HG02970 (cell line): ENCODE measurements around the gene URB2.
"Not testable (repeated sequence)": the region's sequence is repeated elsewhere in the genome, so short reads cannot be mapped to it uniquely, and the experiment has no call there.

Experiments
- ATAC-seq: cut with Tn5 transposase; IDR thresholded peaks from one replicate; pipeline ENCODE4 v1.9.1; 2021; ENCODE audit warnings: mild to moderate bottlenecking, moderate library complexity, moderate number of reproducible peaks; ENCODE audit not compliant: unreplicated experiment, low FRiP score

Gene URB2

DNA sequence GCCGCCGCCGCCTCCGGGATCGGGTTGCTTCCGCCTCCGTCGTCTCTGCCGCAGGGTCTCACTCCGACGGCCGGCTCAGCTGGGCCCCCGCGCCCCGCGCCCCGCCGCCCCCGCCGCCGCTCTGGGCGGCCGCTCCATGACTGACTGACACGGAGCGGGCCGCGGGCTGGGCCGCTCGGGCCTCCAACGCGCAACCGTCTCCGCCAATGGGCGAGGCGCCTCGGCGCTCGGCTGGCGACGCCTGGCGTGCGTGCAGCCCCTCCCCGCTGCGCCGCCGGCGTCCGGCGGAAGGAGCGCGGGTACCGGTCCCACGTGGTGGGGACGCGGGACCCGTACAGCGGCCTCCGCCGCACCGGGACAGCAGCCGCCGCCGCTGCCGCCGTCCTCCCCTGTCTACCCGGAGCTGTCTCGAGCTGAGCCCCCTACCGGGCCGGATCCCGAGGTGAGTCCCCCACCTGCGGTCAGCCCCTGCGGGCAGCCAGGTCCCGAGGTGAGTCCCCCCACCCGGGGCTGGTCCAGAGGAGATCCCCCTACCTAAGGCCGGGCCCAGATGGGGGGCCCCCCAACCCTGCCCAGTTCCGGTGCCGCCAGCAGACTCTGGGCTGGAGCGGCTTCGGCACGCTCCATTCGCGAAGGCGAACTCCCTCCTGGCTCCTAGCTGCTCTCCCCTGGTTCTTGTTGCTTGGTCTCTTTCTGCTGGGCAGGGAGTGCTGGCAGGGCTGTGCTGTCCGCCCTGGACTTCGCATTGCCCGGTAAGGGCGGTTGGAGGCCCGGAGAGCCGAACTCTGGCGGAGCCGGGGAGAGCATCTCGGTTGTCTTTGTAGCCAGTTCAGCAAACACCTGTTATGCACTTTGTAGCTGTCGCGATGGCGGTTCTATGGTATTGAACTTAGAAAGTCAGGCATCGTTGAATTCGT, at the start of gene URB2, which contains the start of gene TAF5L:
TSS of gene URB2 (plus strand) at position 333 of the 917 bp plus-strand sequence. CDS start 1,387 bp downstream, outside the sequence.
TSS of gene TAF5L (minus strand) at position 208 of the 917 bp plus-strand sequence. CDS start 11,640 bp downstream, outside the sequence.
- ATAC-seq, result peak; percentile 86

- no peak for ATAC-seq
Observed at GRCh38 chr1:229578168-229579058, 47.6 kb upstream of the URB2 start.

DNA sequence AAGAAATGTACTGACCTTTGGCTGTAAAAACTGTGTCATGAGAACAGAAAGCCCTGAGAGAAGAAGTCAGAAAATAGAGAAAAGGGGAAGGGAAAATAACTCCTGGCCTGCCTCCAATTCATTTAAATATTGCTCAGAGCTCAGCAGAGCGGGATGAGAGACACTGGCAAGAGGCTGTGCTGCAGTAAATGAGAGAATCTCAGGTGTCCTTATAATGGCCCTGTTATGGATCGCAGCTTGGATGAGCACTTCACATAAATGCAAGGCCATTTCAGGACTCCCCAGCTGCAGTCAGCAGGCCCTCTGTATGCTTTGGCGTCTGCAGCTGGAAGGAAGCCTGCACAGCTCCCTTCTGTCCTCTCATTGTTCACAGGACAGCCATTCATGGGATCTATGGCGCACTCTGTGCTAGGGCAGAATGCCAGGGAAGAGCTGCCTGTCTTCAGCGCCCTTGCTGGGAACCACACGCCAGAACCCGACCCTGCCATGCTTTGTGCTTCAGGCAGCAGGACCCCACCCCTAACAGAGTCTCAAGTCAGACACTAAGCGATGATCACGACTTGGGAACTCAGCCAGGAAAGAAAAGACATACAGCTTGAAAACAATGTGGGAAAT, 46.9 kb upstream of the URB2 start:
- ATAC-seq, result no peak

DNA sequence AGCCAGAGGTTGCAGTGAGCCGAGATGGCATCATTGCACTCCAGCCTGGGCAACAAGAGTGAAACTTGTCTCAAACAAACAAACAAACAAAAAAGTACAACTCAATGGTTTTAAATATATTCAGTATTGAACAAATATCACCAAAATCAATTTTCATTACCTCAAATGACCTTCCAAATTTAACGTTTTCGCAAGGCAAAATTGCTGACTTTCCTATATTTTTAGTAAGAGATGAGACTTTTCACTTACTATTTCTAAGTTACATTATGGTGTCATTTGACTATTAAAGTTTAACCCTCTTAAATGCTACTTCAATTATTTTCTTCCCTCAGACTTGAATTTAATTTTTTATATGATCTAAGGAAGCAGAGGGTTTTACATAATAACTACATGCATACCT, 44.6 kb upstream of the URB2 start:
- no peak for ATAC-seq

DNA sequence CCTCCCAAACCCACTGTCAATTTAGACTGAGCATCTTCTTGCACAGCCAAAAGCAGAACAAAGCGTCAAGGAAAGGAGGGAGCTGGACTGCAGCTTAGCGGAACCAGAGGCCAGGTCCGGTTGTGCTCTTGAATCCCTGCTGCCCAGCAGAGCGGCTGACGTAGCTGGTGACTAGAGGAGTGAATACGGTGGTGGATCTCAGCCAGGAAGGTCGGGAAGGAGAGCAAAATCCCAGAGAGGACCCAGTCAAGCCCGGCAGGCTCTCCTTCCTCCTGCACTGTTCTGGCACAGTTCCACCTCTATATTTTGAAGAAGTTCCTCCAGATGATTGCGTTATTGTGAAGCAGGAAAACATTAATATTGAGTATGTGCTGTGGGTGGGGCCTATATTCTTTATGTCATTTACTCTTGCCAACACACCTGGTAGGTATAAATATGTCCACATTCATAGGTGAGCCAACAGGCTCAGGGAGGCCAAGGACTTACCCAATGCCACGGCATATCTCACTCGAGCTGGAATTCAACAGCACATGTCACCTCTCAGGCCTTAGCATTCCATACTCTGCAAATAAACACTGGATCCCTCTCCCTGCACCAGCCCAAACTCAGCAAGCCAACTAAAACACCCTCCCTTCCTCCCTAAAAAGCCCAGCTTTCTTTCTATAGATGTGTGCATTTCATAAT, 43.9 kb upstream of the URB2 start:
- no peak for ATAC-seq

DNA sequence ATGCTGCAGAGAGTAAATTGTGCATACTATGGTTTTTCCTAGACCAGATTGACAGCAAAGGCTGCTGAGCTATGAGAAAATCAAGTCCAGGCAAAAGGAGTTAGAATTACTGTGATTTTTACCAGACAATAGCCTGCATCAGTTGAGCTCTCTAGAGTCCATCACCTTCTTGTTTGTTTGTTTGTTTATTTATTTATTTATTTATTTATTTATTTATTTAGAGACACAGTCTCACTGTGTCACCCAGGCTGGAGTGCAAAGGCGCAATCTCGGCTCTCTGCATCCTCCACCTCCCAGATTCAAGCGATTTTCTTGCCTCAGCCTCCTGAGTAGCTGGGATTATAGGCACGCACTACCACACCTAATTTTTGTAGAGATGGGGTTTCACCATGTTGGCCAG, 43.3 kb upstream of the URB2 start:
- no peak for ATAC-seq

GRCh38 chr1:229585338-229585737, 40.7 kb upstream of the URB2 start:
- ATAC-seq, result no peak

DNA sequence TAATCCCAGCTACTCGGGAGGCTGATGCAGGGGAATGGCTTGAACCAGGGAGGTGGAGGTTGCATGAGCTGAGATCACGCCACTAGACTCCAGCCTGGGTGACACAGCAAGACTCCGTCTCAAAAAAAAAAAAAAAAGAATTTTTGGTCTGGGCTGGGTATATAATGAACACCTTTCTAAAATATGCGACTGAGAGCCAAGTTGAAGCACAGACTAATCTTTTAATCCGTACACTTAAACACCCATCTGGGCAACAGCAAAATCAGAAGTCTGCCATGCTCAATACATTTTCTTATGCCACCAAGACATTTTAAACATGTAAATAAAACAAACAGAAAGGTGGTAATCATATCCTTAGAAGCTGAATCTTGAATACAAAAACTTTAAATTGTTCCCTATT, 35.9 kb upstream of the URB2 start:
- no peak for ATAC-seq

DNA sequence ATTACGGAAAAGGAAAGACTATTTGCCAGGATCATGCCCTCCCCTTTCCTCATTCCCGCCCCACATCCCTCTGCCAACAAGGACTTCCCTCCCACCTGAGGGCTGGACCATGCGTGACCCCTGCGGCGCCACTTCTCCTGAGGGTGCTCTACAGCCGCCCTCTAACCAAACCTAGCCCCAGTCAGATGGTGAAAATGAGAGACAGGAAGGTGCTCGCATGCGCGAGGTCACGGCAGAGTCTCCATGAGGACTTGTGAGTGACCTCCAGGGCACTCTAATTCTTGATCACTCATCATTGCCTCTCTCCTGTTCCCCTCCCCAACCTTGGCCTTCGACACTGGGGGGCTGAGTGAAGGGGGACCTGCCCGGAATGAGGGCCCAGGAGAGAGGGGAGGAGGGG, 32.2 kb upstream of the URB2 start:
- ATAC-seq, result no peak

DNA sequence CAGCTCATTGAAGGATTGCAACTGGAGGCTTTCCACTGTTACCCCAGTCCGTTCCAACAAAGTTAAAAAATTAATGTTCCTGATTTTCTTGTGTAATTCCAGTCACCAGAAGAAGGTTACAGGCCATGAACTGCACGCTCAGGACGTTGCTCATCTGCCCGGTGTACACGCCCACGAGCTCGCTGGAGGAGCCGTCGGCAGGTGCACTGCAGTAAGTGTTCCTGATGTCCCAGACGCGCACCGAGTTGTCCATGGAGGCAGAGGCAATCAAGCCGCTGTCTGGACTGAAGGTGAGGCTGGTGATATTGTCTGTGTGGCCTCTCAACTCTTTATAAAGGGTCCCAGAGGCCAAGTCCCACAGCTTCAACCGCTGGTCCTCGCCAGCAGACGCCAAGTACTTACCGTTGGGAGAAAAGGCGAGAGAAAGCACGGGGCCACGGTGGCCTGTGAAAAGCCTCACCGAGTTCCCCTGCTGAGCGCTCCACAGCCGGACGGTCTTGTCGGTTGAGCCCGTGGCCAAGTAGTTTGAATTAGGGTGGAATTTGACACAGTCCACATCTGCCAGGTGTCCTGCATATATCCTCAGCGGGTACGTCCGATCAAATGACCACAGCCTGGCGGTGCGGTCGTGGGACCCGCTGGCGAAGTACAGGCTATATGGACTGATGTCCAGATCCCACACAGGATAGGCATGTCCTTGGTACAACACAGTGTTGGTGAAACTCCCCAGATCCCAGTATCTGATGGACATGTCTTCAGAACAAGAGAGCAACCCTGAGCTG, 31.6 kb upstream of the URB2 start:
- ATAC-seq, result no peak

GRCh38 chr1:229595876-229596275, 30.2 kb upstream of the URB2 start:
- ATAC-seq, result not testable (repeated sequence)

DNA sequence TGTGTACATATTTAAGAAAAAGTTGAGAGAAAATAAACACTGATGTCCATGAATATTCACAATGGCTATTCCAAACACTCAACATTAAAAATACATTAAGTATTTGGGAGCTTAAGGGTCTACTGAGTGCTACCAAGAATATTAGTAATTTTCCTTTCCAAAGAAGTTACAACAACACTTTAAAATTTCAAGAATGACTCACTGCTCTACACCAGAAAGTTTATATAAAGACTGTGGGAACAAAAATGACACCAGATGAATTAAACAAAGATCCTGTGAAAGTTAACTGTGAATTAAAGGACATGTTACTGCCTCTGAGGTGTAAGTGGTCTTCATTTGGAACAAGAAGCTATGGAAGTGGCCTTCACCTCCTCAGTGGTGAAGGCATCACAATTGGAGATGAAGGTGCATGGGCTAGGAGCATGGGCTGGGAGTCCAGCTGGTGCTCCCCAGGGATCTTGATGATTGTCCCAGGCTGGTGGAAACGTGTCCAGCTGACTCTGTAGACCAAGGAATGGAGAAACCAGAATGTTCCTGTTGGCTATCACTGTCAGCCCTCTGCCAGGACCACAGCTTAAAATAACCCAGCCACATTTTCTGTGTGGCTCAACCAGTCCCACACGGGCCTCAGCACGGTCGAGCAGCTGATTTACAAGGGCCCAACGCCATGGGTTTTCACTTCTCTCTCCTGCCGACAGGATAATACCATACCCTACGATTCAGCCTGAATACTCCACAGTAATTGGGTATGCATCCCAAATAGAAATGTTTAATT, 28.9 kb upstream of the URB2 start:
- ATAC-seq, result no peak

DNA sequence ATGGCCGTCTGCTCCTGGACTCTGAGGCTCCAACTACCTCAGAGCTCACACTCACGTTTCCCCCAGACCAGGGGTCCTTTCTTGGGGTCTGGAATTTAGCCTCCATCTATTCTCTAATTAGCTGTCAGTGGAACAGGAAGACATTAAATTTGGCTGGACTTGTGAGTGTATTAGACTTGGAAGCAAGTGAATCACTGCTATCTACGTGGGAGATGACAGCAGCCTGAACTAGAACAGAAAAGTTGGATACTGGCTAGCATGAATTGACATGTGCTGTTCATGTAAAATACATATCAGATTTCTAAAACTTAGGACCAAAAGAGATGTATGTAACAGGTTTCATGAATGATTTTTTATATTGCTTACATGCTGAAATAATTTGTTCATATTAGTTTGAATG, 28.2 kb upstream of the URB2 start:
- ATAC-seq, result no peak

DNA sequence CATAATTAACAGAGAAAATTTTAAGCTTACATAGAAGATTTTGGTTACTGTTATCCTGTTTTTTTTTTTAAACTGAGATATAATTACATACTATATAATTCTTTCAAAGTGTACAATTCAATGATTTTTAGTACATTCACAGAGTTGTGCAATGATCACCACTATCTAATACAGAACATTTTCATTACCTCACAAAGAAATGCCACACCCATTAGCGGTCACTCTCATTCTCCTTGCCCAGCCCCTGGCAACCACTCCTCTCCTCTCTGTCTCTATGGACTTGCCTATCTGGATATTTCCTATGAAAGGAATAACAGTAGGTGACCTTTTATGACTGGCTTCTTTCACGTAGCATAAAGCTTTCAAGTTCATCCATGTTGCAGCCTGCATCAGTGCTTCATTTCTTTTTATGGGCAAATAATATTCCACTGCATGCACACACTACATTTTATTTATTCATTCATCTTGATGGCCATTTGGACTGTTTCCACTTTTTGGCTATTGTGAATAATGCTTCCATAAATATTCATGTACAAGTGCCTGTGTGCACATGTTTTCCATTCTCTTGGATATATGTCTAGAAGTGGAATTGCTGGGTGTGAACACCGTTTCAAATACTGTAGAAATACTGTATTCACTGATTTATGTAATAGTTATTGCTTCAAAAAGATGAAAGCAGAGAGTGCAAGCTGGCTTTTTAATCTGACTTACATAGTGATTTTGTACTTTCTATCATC, 26.7 kb upstream of the URB2 start:
- ATAC-seq, result no peak

- ATAC-seq, result no peak
Observed at GRCh38 chr1:229600229-229600628, 25.8 kb upstream of the URB2 start.

DNA sequence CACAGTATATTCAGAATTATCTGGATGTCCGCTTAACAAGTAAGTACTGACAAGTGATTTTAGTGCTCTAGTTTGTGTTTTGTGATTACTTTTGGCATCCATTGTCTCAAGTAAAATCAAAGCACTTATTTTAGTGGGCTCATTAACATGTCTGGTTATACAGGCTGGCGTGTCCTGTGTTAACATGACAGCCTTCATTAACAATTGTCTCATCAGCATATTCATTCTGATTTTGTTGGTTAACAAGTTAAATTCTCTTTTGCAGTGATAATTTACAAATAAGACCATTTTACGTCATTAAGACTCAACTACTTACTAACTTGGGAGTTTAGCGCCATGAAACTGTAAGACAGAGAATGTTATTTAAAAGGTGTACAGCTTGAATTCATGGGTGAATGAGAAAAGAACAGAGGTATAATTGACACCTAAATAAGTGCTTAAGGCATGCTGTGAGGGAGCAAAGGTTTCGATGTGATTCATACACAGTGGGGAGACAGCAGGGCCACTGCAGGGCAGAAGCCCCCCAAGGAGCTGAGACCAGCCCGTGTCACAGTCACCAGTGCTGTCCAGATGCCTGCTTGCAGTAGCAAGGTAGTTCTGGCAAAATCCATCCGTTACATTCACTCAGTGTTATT, 22.6 kb upstream of the URB2 start:
- no peak for ATAC-seq

- no peak for ATAC-seq
Observed at GRCh38 chr1:229607370-229607769, 18.7 kb upstream of the URB2 start.

GRCh38 chr1:229608590-229608989, 17.5 kb upstream of the URB2 start:
- no peak for ATAC-seq
